NT2/D1 (cell line): ENCODE data around the gene SPCS2.

Experiments
- SUZ12 ChIP-seq: IDR thresholded peaks from 2 replicates; pipeline ENCODE4 v1.6.1; 2011; ENCODE audit not compliant: insufficient read length, insufficient read depth; ENCODE audit errors: extremely low read depth
- YY1 ChIP-seq: IDR thresholded peaks from 2 replicates; pipeline ENCODE4 v1.6.1; 2011; ENCODE audit not compliant: insufficient read length, insufficient read depth
- ZNF274 ChIP-seq: IDR thresholded peaks from 2 replicates; pipeline ENCODE4 v1.6.1; 2011; ENCODE audit warnings: mild to moderate bottlenecking, low read depth, low read length

GRCh38 chr11:74988541-74989259, 39.6 kb downstream of the SPCS2 start, which contains the start of gene NEU3:
- TF ChIP-seq ZNF274 (no peak), YY1 (no peak), SUZ12 (no peak)
